Measurements from ENCODE around the gene RBM18. TPM values are rescaled to one million over a fixed set of nuclear protein-coding genes. Genes with fewer than 3 reads are reported as not detected.

The RBM18 gene, protein sequence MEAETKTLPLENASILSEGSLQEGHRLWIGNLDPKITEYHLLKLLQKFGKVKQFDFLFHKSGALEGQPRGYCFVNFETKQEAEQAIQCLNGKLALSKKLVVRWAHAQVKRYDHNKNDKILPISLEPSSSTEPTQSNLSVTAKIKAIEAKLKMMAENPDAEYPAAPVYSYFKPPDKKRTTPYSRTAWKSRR
- 10 to 100 TPM; 10.1 to 14.6 (median 13.3) TPM for total RNA-seq

DNA sequence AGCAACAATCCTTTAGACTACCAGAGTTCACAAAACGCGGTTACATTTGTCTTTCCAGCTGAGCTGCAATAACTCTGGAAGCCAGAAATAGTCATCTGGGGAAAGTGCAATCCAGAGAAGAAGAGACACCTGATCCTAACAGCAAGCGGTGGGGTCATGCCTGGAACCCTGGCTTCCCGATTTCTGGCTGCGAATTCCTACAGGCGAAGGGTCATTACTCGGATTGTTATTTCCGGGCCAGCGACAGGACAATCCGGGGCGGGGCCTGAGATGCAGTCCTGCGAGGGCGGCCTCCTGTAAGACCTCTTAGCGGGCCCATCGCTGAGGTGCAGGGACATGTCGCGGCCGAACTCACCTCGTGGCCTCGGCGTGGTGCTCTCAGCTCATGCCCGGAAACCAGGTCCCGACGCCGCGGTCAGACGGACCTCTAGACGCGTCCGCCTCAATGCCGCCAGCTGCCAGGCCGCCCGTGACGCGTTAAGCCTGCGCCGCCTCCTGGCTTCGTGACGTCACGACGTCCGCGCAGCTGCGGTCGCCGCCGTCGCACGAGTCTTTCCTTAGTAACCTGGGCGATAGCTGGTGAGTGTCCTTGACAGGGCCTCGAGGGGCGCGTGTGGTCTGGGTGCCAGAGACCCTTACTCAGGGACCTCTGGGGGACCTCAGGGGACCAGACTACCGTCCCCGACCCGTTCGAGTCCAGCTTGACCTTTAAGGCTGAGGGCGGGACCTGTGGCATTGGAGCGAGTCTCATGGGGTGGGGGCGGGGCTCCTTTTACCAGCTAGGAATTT, at the start of gene RBM18, which contains the start of gene MRRF:
Gene RBM18, minus strand, starts transcription at position 481 of the 789 bp plus-strand sequence. CDS start 3,348 bp downstream, outside the sequence.
Gene MRRF, plus strand, starts transcription at position 523 of the 789 bp plus-strand sequence. CDS start 6,010 bp downstream, outside the sequence.
- Histone ChIP-seq H3K4me3 (peak within 1 kb of the TSS; percentile 68 to 87 (median 72)), H3K27me3 (no peaks in the 10 kb centered on the region), H3K9me3 (no peaks in the 10 kb centered on the region), H3K36me3 (peaks cover 7 to 20% (median 14%) of the 10 kb centered on the region in 4 donors), H3K27ac (replicated peaks in 1 of 4) (peak within 1 kb of the TSS; percentile 89 to 92 (median 90)), H3K4me1 (peaks cover 46 to 61% (median 51%) of the 10 kb centered on the region in 4 donors)
- TF ChIP-seq EP300 (IDR thresholded peaks at IDR 0.05) (no peak), POLR2A (IDR thresholded peaks at IDR 0.05; ENCODE audit: low read depth) (peak; percentile 63), POLR2AphosphoS5 (IDR thresholded peaks at IDR 0.05) (peak; percentile 94 to 95)
- DNase-seq (ENCODE audit: extremely low spot score): peak; percentile 98
- under 1% methylated on average over 31 of the region's 60 CpGs for WGBS
- intact Hi-C loops (cut with DNase I): loop anchor here (5.0 to 10.0 kb wide), 3 partner anchors 83 to 560 kb away; partner anchors contain the start of genes PDCL and TTLL11

DNA sequence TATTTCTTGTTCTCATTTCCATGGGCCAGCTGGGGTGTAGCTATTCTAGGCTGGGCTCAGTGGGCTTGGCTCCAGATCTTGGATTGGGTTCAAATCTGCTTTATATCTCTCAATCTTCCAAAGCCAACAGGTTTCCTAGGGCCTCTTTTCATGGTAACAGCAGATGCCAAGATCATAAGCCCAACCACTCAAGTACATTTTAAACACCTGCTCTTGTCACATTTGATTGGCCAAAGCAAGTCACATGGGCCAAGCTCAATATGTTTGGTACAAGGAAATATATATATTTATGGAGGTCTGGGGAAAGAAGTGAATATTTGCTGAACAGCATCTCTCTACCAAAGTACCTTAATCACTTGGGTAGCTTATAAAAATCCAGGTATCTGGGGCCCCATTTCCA, 49.5 kb upstream of the RBM18 start:
- TF ChIP-seq POLR2AphosphoS5 (IDR thresholded peaks at IDR 0.05): no peak
- TF ChIP-seq EP300 (IDR thresholded peaks at IDR 0.05): no peak
- TF ChIP-seq POLR2A (IDR thresholded peaks at IDR 0.05; ENCODE audit: low read depth): no peak
- no peak for TF ChIP-seq CTCF (IDR thresholded peaks at IDR 0.05)
- H3K4me1 ChIP-seq: peaks cover 6 to 23% (median 19%) of the 10 kb centered on the region in 4 donors
- intact Hi-C loops (cut with DNase I): no loop called here

DNA sequence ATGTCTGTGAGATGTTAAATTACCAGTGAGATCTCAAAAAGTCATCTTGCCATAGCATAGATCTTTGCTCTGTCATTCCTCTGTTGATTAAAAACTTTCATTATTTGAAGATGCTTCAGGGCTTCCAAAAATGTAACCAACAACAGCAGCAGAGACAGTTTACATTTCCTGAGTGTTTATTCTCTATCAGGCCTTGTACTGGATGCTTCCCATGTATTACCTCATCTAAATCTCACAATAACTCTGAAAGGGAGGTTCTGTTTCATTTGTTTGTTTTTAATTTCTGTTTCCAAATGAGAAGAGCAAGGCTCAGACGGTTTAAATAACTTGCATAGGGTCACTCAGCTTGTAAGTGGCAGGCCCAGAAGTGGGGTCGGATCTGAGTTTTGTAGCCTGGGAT, 45.2 kb upstream of the RBM18 start:
- no peaks in the 10 kb centered on the region for H3K27me3 ChIP-seq
- TF ChIP-seq EP300 (IDR thresholded peaks at IDR 0.05) (no peak), CTCF (IDR thresholded peaks at IDR 0.05) (no peak), POLR2AphosphoS5 (IDR thresholded peaks at IDR 0.05) (no peak), POLR2A (IDR thresholded peaks at IDR 0.05; ENCODE audit: low read depth) (no peak)
- DNase-seq (ENCODE audit: extremely low spot score): no peak
- WGBS: 67% methylated on average over 2 of the region's 2 CpGs
- peaks cover 7 to 85% (median 58%) of the 10 kb centered on the region in 4 donors for H3K36me3 ChIP-seq
- H3K9me3 ChIP-seq: no peaks in the 10 kb centered on the region
- H3K4me3 ChIP-seq: no peak overlapping the region
- intact Hi-C loops (cut with DNase I): no loop called here
- H3K27ac ChIP-seq (replicated peaks in 1 of 4): no peak overlapping the region
- H3K4me1 ChIP-seq: peaks cover 0 to 8% (median 2%) of the 10 kb centered on the region in 4 donors

More for the DNA sequence above, 49.5 kb upstream of the RBM18 start:
- Histone ChIP-seq H3K9me3 (no peaks in the 10 kb centered on the region), H3K36me3 (peaks cover 7 to 66% (median 39%) of the 10 kb centered on the region in 4 donors), H3K4me3 (no peak overlapping the region), H3K27me3 (no peaks in the 10 kb centered on the region), H3K27ac (replicated peaks in 1 of 4) (no peak overlapping the region)
- no peak for DNase-seq (ENCODE audit: extremely low spot score)

DNA sequence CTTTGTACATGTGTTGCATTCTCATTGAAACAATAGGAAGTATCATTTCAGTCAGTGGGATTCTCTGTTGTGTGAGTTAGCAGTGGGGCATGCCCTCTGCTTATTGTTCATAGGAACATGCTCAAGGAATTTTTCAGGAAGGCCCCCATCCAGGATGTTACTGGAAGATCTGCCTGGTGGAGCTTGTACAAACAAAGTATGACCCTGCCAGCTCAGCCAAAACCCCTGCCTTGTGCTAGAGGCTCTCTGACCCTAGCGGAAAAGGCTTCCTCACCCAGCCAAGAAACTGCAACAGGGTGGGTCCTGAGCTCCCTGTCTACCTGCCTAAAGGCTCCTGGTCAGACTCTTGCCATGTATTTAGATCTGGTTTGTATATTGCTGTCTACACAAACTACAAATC, 43.3 kb upstream of the RBM18 start:
- Histone ChIP-seq H3K36me3 (peaks cover 0 to 74% (median 44%) of the 10 kb centered on the region in 4 donors), H3K4me1 (peaks cover 4 to 14% (median 8%) of the 10 kb centered on the region in 4 donors), H3K4me3 (no peak overlapping the region), H3K9me3 (no peaks in the 10 kb centered on the region), H3K27me3 (no peaks in the 10 kb centered on the region), H3K27ac (replicated peaks in 1 of 4) (peak overlapping the region in 2 of 4 donors; percentile 6 to 19)
- 100% methylated on average over 1 of the region's 1 CpG for WGBS
- TF ChIP-seq POLR2A (IDR thresholded peaks at IDR 0.05; ENCODE audit: low read depth): no peak
- TF ChIP-seq POLR2AphosphoS5 (IDR thresholded peaks at IDR 0.05): peak; percentile 27 to 31
- no peak for TF ChIP-seq EP300 (IDR thresholded peaks at IDR 0.05)
- no peak for TF ChIP-seq CTCF (IDR thresholded peaks at IDR 0.05)
- no peak for DNase-seq (ENCODE audit: extremely low spot score)
- intact Hi-C loops (cut with DNase I): no loop called here

GRCh38 chr9:122307061-122307460, 42.4 kb upstream of the RBM18 start:
- Histone ChIP-seq H3K9me3 (no peaks in the 10 kb centered on the region), H3K27me3 (no peaks in the 10 kb centered on the region), H3K4me3 (no peak overlapping the region), H3K27ac (replicated peaks in 1 of 4) (peak overlapping the region in 2 of 4 donors; percentile 19 to 20), H3K36me3 (peaks cover 0 to 75% (median 43%) of the 10 kb centered on the region in 4 donors), H3K4me1 (peaks cover 4 to 14% (median 8%) of the 10 kb centered on the region in 4 donors)
- WGBS: 61% methylated on average over 5 of the region's 5 CpGs
- intact Hi-C loops (cut with DNase I): no loop called here
- DNase-seq (ENCODE audit: extremely low spot score): no peak
- no peak for TF ChIP-seq CTCF (IDR thresholded peaks at IDR 0.05)
- TF ChIP-seq POLR2A (IDR thresholded peaks at IDR 0.05; ENCODE audit: low read depth): no peak
- TF ChIP-seq EP300 (IDR thresholded peaks at IDR 0.05): no peak
- TF ChIP-seq POLR2AphosphoS5 (IDR thresholded peaks at IDR 0.05): peak in 1 of 2 donors; percentile 19

Measured in esophagus muscularis mucosa (tissue), 4 donors.